Mammary epithelial cell (primary cell): Measurements from ENCODE around the gene STXBP4.

Experiments used
- CTCF ChIP-seq, 2 donors: IDR thresholded peaks in 1 of 2; conservative IDR thresholded peaks in 1 of 2; 2 replicates each; pipeline ENCODE4 v1.5.1; 2011 to 2012; ENCODE audit warnings: inconsistent platforms in 2 of 2, low read length in 2 of 2, mild to moderate bottlenecking in 2 of 2, control low read depth in 1 of 2, low read depth in 1 of 2; ENCODE audit not compliant: insufficient read depth in 1 of 2; ENCODE audit errors: extremely low read depth in 1 of 2
- EZH2 ChIP-seq: IDR thresholded peaks from 2 replicates; pipeline ENCODE4 v1.6.1; 2012; ENCODE audit warnings: low read length, inconsistent platforms, borderline replicate concordance

GRCh38 chr17:55201308-55201932 is 232.9 kb downstream of the STXBP4 start:
- TF ChIP-seq CTCF (conservative IDR thresholded peaks at IDR 0.05 in 1 of 2, IDR thresholded peaks at IDR 0.05 in 1 of 2; ENCODE audit: extremely low read depth in 1 of 2, insufficient read depth in 1 of 2, low read depth in 1 of 2, low read length in 2 of 2) (no peak), EZH2 (no peak)
